HepG2 (cell line): ENCODE data around the gene NEU4. TPM values are rescaled to one million over a fixed set of nuclear protein-coding genes. Genes with fewer than 3 reads are reported as not detected.
A peak's percentile ranks its signal among the peaks of the same experiment; 100 is the strongest.
"Not testable (repeated sequence)": the region's sequence is repeated elsewhere in the genome, so short reads cannot be mapped to it uniquely, and the experiment has no call there.

Experiments used
- ATAC-seq: fragments of 200-7000 bp; cut with Tn5 transposase; 3 replicates; pipeline ENCODE4 v1.9.1; 2020; ENCODE audit warnings: mild to moderate bottlenecking, moderate library complexity
- BruUV-seq: library from RNA; stranded (reverse); fragments of 400-500 nt; replicated peaks from 2 replicates; lab custom pipeline; 2021; lab: Mats Ljungman, UMichigan
- CTCF ChIA-PET: fragments of 300-600 bp; formaldehyde crosslinking; extraction: SDS; loops from one replicate; lab custom pipeline; 2021; ENCODE audit warnings: low total read pairs, inconsistent platforms, low intra/inter-chr PET ratio; lab: Yijun Ruan, JAX
- POLR2A ChIA-PET: fragments of 350-600 bp; sonication (Branson Sonifier 250); formaldehyde crosslinking; loops from one replicate; lab custom pipeline; 2020; ENCODE audit warnings: antibody characterized with exemption, inconsistent platforms; lab: Yijun Ruan, JAX
- DNase-seq: peaks from one replicate; pipeline ENCODE4 v3.0.0-alpha.2; 2015; ENCODE audit warnings: low spot score
- FAIRE-seq: peaks from 3 replicates; lab custom pipeline; 2011; peaks lifted over from hg19 to GRCh38; lab: Jason Lieb, UNC
- H2AFZ ChIP-seq: one replicate; pipeline ENCODE4 v1.6.1; 2011; ENCODE audit warnings: low read length, inconsistent platforms
- H3K27ac ChIP-seq: fragments of 300-600 bp; 3 replicates; pipeline ENCODE4 v1.8.0; 2011; ENCODE audit warnings: mixed run types, mild to moderate bottlenecking, mixed read lengths, low read length, inconsistent platforms; ENCODE audit not compliant: insufficient read depth; ENCODE audit errors: extremely low read length
- H3K27me3 ChIP-seq, 2 experiments: fragments of 200-600 bp in 1 of 2; 2 replicates in 1 of 2; 3 replicates in 1 of 2; pipeline versions ENCODE4 v1.6.0 to v1.8.0; 2011; ENCODE audit warnings: low read length in 2 of 2, mild to moderate bottlenecking in 2 of 2, moderate library complexity in 2 of 2, inconsistent platforms in 1 of 2; ENCODE audit not compliant: insufficient read depth in 2 of 2, control insufficient read depth in 1 of 2
- H3K36me3 ChIP-seq, 2 experiments: fragments of 200-600 bp in 1 of 2; replicated peaks in 1 of 2; 2 replicates in 1 of 2; 3 replicates in 1 of 2; pipeline versions ENCODE4 v1.5.1 to v1.8.0; 2011; ENCODE audit warnings: low read length in 2 of 2, inconsistent platforms in 1 of 2; ENCODE audit not compliant: insufficient read depth in 2 of 2, control insufficient read depth in 1 of 2
- H3K4me1 ChIP-seq: 2 replicates; pipeline ENCODE4 v1.5.1; 2012; ENCODE audit warnings: low read length, inconsistent platforms; ENCODE audit not compliant: insufficient read depth
- H3K4me2 ChIP-seq: 2 replicates; pipeline ENCODE4 v1.6.0; 2011; ENCODE audit warnings: low read depth, low read length, inconsistent platforms
- H3K4me3 ChIP-seq, 3 experiments: fragments of 200-600 bp in 1 of 3; sonication (generic), shearing (Covaris generic) in 1 of 3; replicated peaks in 1 of 3; 2 replicates each; pipeline ENCODE4 v1.5.1; 2011 to 2016; ENCODE audit warnings: low read length in 3 of 3, inconsistent platforms in 2 of 3, low read depth in 2 of 3, mild to moderate bottlenecking in 2 of 3, control low read depth in 1 of 3, mixed read lengths in 1 of 3; ENCODE audit not compliant: insufficient read depth in 1 of 3
- H3K79me2 ChIP-seq: one replicate; pipeline ENCODE4 v1.6.1; 2011; ENCODE audit warnings: low read length, inconsistent platforms; ENCODE audit not compliant: insufficient read depth
- H3K9ac ChIP-seq: 2 replicates; pipeline ENCODE4 v1.6.0; 2011; ENCODE audit warnings: mild to moderate bottlenecking, low read depth, low read length, inconsistent platforms; ENCODE audit not compliant: insufficient read depth
- H3K9me3 ChIP-seq: 2 replicates; pipeline ENCODE4 v1.5.1; 2012; ENCODE audit warnings: mild to moderate bottlenecking, low read length
- H4K20me1 ChIP-seq: 2 replicates; pipeline ENCODE4 v1.6.0; 2011; ENCODE audit warnings: inconsistent platforms, mild to moderate bottlenecking, low read length, moderate library complexity; ENCODE audit not compliant: insufficient read depth
- ADNP ChIP-seq: sonication (generic); formaldehyde crosslinking; IDR thresholded peaks from 2 replicates; pipeline ENCODE4 v1.4.0; 2020; ENCODE audit warnings: missing genetic modification reagents
- ATF5 ChIP-seq: sonication (generic); formaldehyde crosslinking; IDR thresholded peaks from 2 replicates; pipeline ENCODE4 v1.4.0; 2020; ENCODE audit warnings: mild to moderate bottlenecking, low read depth, missing genetic modification reagents
- HNRNPL ChIP-seq: fragments of 200-400 bp; formaldehyde crosslinking; IDR thresholded peaks from 2 replicates; pipeline ENCODE4 v1.6.1; 2017; ENCODE audit warnings: mild to moderate bottlenecking, low read depth, low read length
- IRX3 ChIP-seq: sonication (generic); formaldehyde crosslinking; IDR thresholded peaks from 2 replicates; pipeline ENCODE4 v1.8.1; 2023; ENCODE audit warnings: mild to moderate bottlenecking, low read depth, missing genetic modification reagents, borderline replicate concordance
- TEAD2 ChIP-seq: sonication (generic); formaldehyde crosslinking; IDR thresholded peaks from 2 replicates; pipeline ENCODE4 v1.9.0; 2021; ENCODE audit warnings: missing genetic modification reagents
- ZBTB33 ChIP-seq: sonication (generic); formaldehyde crosslinking; IDR thresholded peaks from 2 replicates; pipeline ENCODE4 v1.4.0; 2020; ENCODE audit warnings: missing genetic modification reagents
- ZNF552 ChIP-seq: sonication (generic); formaldehyde crosslinking; IDR thresholded peaks from 2 replicates; pipeline ENCODE4 v1.9.0; 2022; ENCODE audit warnings: missing genetic modification reagents, mild to moderate bottlenecking, borderline replicate concordance
- ZNF589 ChIP-seq: sonication (generic); formaldehyde crosslinking; conservative IDR thresholded peaks from 2 replicates; pipeline ENCODE4 v1.8.0; 2022; ENCODE audit warnings: mild to moderate bottlenecking, moderate library complexity, missing genetic modification reagents
- ZNF839 ChIP-seq: sonication (generic); formaldehyde crosslinking; IDR thresholded peaks from 2 replicates; pipeline ENCODE4 v1.4.0; 2020; ENCODE audit warnings: missing genetic modification reagents, mild to moderate bottlenecking, borderline replicate concordance
- whole genome bisulfite sequencing: methylation state at CpG from one replicate; pipeline ENCODE4 v1.1.6; 2017; ENCODE audit warnings: low lambda C conversion rate; 5-methylcytosine and 5-hydroxymethylcytosine counted together
- in situ Hi-C: cut with HindIII; loops from 2 replicates; pipeline ENCODE4 v1.10.0; 2017; ENCODE audit warnings: low pct_unique_long_range_greater_than_20kb; ENCODE audit not compliant: extremely low pct_ligation_motif_present
- intact Hi-C: fragments of 100-400 bp; cut with micrococcal nuclease; formaldehyde crosslinking; loops from one replicate; pipeline ENCODE4 v1.10.0; 2022; ENCODE audit not compliant: unreplicated experiment
- polyA plus RNA-seq, 8 experiments: library from polyadenylated mRNA; depleted of rRNA in 3 of 8; stranded (reverse) in 7 of 8; unstranded in 1 of 8; fragments of >200 nt; fragmentation: Illumina TruSeq in 4 of 8; extraction: Trizol in 4 of 8; gene quantifications; 2 replicates each; pipeline versions ENCODE4 v1.2.1 to v1.2.3, GENCODE V29; 2011 to 2016; ENCODE audit warnings: low read depth in 4 of 8, missing spikeins in 1 of 8, mixed read lengths in 1 of 8; ENCODE audit not compliant: insufficient read depth in 1 of 8
- total RNA-seq, 5 experiments: library from RNA; depleted of rRNA; stranded (reverse); fragments of >200 nt; fragmentation: Illumina TruSeq; extraction: Trizol; gene quantifications; 2 replicates each; pipeline ENCODE4 v1.2.3, GENCODE V29; 2016; ENCODE audit warnings: low read depth in 1 of 5
- TF ChIP-seq, protein P1 (sequence below): sonication (generic); formaldehyde crosslinking; IDR thresholded peaks from 2 replicates; pipeline ENCODE4 v1.4.0; 2020; ENCODE audit warnings: missing genetic modification reagents, mild to moderate bottlenecking, borderline replicate concordance
- TF ChIP-seq, protein P2 (sequence below): sonication (generic); formaldehyde crosslinking; IDR thresholded peaks from 2 replicates; pipeline ENCODE4 v1.5.1; 2020; ENCODE audit warnings: mild to moderate bottlenecking, missing genetic modification reagents

NEU4 gene
- total and polyA plus RNA-seq, 2 of the 13 experiments (the other 11 are each of a cell fraction or from before 2014, with no cell fraction given) = 53.5 to 107 TPM

- no peak for TF ChIP-seq ATF5 (CRISPR knock-in tag)
- TF ChIP-seq IRX3 (CRISPR knock-in tag) = peak; percentile 85; the same call in 1 of the 2 replicates
- TF ChIP-seq, protein P1, sequence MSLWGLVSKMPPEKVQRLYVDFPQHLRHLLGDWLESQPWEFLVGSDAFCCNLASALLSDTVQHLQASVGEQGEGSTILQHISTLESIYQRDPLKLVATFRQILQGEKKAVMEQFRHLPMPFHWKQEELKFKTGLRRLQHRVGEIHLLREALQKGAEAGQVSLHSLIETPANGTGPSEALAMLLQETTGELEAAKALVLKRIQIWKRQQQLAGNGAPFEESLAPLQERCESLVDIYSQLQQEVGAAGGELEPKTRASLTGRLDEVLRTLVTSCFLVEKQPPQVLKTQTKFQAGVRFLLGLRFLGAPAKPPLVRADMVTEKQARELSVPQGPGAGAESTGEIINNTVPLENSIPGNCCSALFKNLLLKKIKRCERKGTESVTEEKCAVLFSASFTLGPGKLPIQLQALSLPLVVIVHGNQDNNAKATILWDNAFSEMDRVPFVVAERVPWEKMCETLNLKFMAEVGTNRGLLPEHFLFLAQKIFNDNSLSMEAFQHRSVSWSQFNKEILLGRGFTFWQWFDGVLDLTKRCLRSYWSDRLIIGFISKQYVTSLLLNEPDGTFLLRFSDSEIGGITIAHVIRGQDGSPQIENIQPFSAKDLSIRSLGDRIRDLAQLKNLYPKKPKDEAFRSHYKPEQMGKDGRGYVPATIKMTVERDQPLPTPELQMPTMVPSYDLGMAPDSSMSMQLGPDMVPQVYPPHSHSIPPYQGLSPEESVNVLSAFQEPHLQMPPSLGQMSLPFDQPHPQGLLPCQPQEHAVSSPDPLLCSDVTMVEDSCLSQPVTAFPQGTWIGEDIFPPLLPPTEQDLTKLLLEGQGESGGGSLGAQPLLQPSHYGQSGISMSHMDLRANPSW = peak; percentile 9; the same call in 1 of the 2 replicates
- peak; percentile 76; the same call in 1 of the 2 replicates for TF ChIP-seq TEAD2 (CRISPR knock-in tag)
- TF ChIP-seq ZNF589 (CRISPR knock-in tag) = no peak; the same call in 1 of the 2 replicates
These were observed at the start of gene NEU4 (continued) for GRCh38 chr2:241808721-241809382.

- H3K79me2 ChIP-seq, H3K4me3 ChIP-seq, FAIRE-seq, H3K9ac ChIP-seq, H4K20me1 ChIP-seq, H3K4me1 ChIP-seq, H3K27ac ChIP-seq, BruUV-seq, ATAC-seq, H3K9me3 ChIP-seq, H2AFZ ChIP-seq, H3K36me3 ChIP-seq, in situ Hi-C loops, H3K27me3 ChIP-seq, DNase-seq, CTCF ChIA-PET, intact Hi-C loops, H3K4me2 ChIP-seq: not testable (repeated sequence)
- 98% methylated on average over 10 of the region's 16 CpGs for WGBS
- POLR2A ChIA-PET = interaction anchor here (1.4 kb wide), 1 partner anchor 11 kb away, joined by 6 read pairs; no protein-coding TSS in a partner anchor
- TF ChIP-seq, protein P2, sequence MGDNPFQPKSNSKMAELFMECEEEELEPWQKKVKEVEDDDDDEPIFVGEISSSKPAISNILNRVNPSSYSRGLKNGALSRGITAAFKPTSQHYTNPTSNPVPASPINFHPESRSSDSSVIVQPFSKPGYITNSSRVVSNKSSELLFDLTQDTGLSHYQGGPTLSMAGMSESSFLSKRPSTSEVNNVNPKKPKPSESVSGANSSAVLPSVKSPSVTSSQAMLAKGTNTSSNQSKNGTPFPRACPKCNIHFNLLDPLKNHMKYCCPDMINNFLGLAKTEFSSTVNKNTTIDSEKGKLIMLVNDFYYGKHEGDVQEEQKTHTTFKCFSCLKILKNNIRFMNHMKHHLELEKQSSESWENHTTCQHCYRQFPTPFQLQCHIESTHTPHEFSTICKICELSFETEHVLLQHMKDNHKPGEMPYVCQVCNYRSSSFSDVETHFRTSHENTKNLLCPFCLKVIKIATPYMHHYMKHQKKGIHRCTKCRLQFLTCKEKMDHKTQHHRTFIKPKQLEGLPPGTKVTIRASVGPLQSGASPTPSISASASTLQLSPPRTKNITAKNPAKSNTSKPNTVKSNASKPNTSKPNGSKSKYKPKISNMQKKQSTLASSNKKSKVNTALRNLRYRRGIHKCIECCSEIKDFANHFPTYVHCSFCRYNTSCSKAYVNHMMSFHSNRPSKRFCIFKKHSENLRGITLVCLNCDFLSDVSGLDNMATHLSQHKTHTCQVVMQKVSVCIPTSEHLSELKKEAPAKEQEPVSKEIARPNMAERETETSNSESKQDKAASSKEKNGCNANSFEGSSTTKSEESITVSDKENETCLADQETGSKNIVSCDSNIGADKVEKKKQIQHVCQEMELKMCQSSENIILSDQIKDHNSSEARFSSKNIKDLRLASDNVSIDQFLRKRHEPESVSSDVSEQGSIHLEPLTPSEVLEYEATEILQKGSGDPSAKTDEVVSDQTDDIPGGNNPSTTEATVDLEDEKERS (CRISPR knock-in tag) = 0 out of 2 replicates have a peak, but pooled peaks have one; percentile 9
- TF ChIP-seq HNRNPL (0 out of 2 replicates have a peak, but pooled peaks have one; percentile 36), ADNP (CRISPR knock-in tag) (peak; percentile 6; the same call in 1 of the 2 replicates), ZBTB33 (peak; percentile 9; the same call in 1 of the 2 replicates), ZNF552 (0 out of 2 replicates have a peak, but pooled peaks have one; percentile 22), ZNF839 (CRISPR knock-in tag) (0 out of 2 replicates have a peak, but pooled peaks have one; percentile 10)
These were observed 49.1 kb upstream of the NEU4 start for GRCh38 chr2:241759893-241760292.
